HepG2 (cell line): ENCODE measurements around the gene GJA9. TPM values are rescaled to one million over a fixed set of nuclear protein-coding genes. Genes with fewer than 3 reads are reported as not detected.

Experiments used
- E2F2 ChIP-seq: sonication (generic); formaldehyde crosslinking; IDR thresholded peaks from 2 replicates; pipeline ENCODE4 v1.4.0; 2020; ENCODE audit warnings: missing genetic modification reagents, borderline replicate concordance
- HNF4G ChIP-seq, 2 experiments: sonication (generic) in 1 of 2; formaldehyde crosslinking in 1 of 2; IDR thresholded peaks; 2 replicates each; pipeline versions ENCODE4 v1.4.0 to v1.6.1; 2011 to 2020; ENCODE audit warnings: borderline replicate concordance in 2 of 2, low read depth in 2 of 2, mild to moderate bottlenecking in 2 of 2, low read length in 1 of 2, missing genetic modification reagents in 1 of 2, moderate library complexity in 1 of 2
- MBNL3 ChIP-seq: fragments of 250-450 bp; sonication (Bioruptor Pico); conservative IDR thresholded peaks from 2 replicates; pipeline ENCODE4 v1.8.0; 2022; ENCODE audit warnings: mild to moderate bottlenecking, inconsistent platforms
- NFIC ChIP-seq: IDR thresholded peaks from 2 replicates; pipeline ENCODE4 v1.6.1; 2012; ENCODE audit warnings: mild to moderate bottlenecking, low read length, inconsistent platforms
- SMAD1 ChIP-seq: sonication (generic); formaldehyde crosslinking; IDR thresholded peaks from 2 replicates; pipeline ENCODE4 v1.4.0; 2020; ENCODE audit warnings: missing genetic modification reagents, low read depth, mild to moderate bottlenecking, borderline replicate concordance
- TCF12 ChIP-seq, 2 experiments: fragments of 450-650 bp in 1 of 2; sonication (generic) in 1 of 2; formaldehyde crosslinking in 1 of 2; IDR thresholded peaks; 2 replicates each; pipeline versions ENCODE4 v1.6.1 to v1.8.0; 2017 to 2022; ENCODE audit warnings: antibody characterized with exemption in 1 of 2, mild to moderate bottlenecking in 1 of 2, missing genetic modification reagents in 1 of 2, moderate library complexity in 1 of 2
- ZBTB14 ChIP-seq: sonication (generic); formaldehyde crosslinking; IDR thresholded peaks from 2 replicates; pipeline ENCODE4 v1.4.0; 2020; ENCODE audit warnings: missing genetic modification reagents
- ZBTB7A ChIP-seq: sonication (generic); formaldehyde crosslinking; IDR thresholded peaks from 2 replicates; pipeline ENCODE4 v1.8.0; 2022; ENCODE audit warnings: mild to moderate bottlenecking, missing genetic modification reagents
- ZFP36L1 ChIP-seq: sonication (generic); formaldehyde crosslinking; IDR thresholded peaks from 2 replicates; pipeline ENCODE4 v1.8.0; 2022; ENCODE audit warnings: mild to moderate bottlenecking, missing genetic modification reagents, moderate library complexity
- polyA plus RNA-seq, 8 experiments: library from polyadenylated mRNA; depleted of rRNA in 3 of 8; stranded (reverse) in 7 of 8; unstranded in 1 of 8; fragments of >200 nt; fragmentation: Illumina TruSeq in 4 of 8; extraction: Trizol in 4 of 8; gene quantifications; 2 replicates each; pipeline versions ENCODE4 v1.2.1 to v1.2.3, GENCODE V29; 2011 to 2016; ENCODE audit warnings: low read depth in 4 of 8, missing spikeins in 1 of 8, mixed read lengths in 1 of 8; ENCODE audit not compliant: insufficient read depth in 1 of 8
- total RNA-seq, 5 experiments: library from RNA; depleted of rRNA; stranded (reverse); fragments of >200 nt; fragmentation: Illumina TruSeq; extraction: Trizol; gene quantifications; 2 replicates each; pipeline ENCODE4 v1.2.3, GENCODE V29; 2016; ENCODE audit warnings: low read depth in 1 of 5
- TF ChIP-seq, protein P1 (sequence below): IDR thresholded peaks from 2 replicates; pipeline ENCODE4 v1.6.1; 2016; ENCODE audit warnings: mild to moderate bottlenecking, missing biosample characterization, missing genetic modification reagents
- TF ChIP-seq, protein P2 (sequence below), 2 experiments: fragments of 450-650 bp in 1 of 2; sonication (generic) in 1 of 2; formaldehyde crosslinking in 1 of 2; IDR thresholded peaks; 2 replicates each; pipeline versions ENCODE4 v1.6.1 to v1.8.0; 2016 to 2022; ENCODE audit warnings: antibody characterized with exemption in 1 of 2, mild to moderate bottlenecking in 1 of 2, missing genetic modification reagents in 1 of 2

Gene GJA9
- total and polyA plus RNA-seq, 2 of the 13 experiments (the other 11 are each of a cell fraction or from before 2014, with no cell fraction given) = 0.08 to 0.13 TPM

GRCh38 chr1:38873027-38873969, 8.1 kb downstream of the GJA9 start, which contains the start of gene MYCBP (continued):
- TF ChIP-seq HNF4G (IDR thresholded peaks at IDR 0.05; ENCODE audit: borderline replicate concordance, low read depth, low read length) = no peak
- 0 out of 2 replicates have a peak, but pooled peaks have one; percentile 39 for TF ChIP-seq HNF4G (CRISPR knock-in tag; IDR thresholded peaks at IDR 0.05; ENCODE audit: borderline replicate concordance, low read depth)
- TF ChIP-seq, protein P1, sequence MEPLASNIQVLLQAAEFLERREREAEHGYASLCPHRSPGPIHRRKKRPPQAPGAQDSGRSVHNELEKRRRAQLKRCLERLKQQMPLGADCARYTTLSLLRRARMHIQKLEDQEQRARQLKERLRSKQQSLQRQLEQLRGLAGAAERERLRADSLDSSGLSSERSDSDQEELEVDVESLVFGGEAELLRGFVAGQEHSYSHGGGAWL (CRISPR knock-in tag) = peak; percentile 76
- TF ChIP-seq ZBTB7A (CRISPR knock-in tag) = peak; percentile 70; the same call in 1 of the 2 replicates
- TF ChIP-seq E2F2 (CRISPR knock-in tag) = no peak
- TF ChIP-seq TCF12 (IDR thresholded peaks at IDR 0.05) = no peak
- TF ChIP-seq TCF12 (CRISPR knock-in tag; IDR thresholded peaks at IDR 0.05) = no peak
- no peak for TF ChIP-seq SMAD1 (CRISPR knock-in tag)
- peak; percentile 81 for TF ChIP-seq ZFP36L1 (CRISPR knock-in tag)
- TF ChIP-seq NFIC = no peak
- TF ChIP-seq, protein P2, sequence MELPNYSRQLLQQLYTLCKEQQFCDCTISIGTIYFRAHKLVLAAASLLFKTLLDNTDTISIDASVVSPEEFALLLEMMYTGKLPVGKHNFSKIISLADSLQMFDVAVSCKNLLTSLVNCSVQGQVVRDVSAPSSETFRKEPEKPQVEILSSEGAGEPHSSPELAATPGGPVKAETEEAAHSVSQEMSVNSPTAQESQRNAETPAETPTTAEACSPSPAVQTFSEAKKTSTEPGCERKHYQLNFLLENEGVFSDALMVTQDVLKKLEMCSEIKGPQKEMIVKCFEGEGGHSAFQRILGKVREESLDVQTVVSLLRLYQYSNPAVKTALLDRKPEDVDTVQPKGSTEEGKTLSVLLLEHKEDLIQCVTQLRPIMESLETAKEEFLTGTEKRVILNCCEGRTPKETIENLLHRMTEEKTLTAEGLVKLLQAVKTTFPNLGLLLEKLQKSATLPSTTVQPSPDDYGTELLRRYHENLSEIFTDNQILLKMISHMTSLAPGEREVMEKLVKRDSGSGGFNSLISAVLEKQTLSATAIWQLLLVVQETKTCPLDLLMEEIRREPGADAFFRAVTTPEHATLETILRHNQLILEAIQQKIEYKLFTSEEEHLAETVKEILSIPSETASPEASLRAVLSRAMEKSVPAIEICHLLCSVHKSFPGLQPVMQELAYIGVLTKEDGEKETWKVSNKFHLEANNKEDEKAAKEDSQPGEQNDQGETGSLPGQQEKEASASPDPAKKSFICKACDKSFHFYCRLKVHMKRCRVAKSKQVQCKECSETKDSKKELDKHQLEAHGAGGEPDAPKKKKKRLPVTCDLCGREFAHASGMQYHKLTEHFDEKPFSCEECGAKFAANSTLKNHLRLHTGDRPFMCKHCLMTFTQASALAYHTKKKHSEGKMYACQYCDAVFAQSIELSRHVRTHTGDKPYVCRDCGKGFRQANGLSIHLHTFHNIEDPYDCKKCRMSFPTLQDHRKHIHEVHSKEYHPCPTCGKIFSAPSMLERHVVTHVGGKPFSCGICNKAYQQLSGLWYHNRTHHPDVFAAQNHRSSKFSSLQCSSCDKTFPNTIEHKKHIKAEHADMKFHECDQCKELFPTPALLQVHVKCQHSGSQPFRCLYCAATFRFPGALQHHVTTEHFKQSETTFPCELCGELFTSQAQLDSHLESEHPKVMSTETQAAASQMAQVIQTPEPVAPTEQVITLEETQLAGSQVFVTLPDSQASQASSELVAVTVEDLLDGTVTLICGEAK (IDR thresholded peaks at IDR 0.05) = no peak
- TF ChIP-seq, protein P2 (CRISPR knock-in tag; IDR thresholded peaks at IDR 0.05) = peak; percentile 42; the same call in 1 of the 2 replicates
- peak; percentile 20; the same call in 1 of the 2 replicates for TF ChIP-seq ZBTB14 (CRISPR knock-in tag)
- no peak for TF ChIP-seq MBNL3 (CRISPR knock-in tag)
